ENCODE measurements around the gene CCHCR1. TPM values are rescaled to one million over a fixed set of nuclear protein-coding genes. Genes with fewer than 3 reads are reported as not detected.
A peak's percentile ranks its signal among the peaks of the same experiment; 100 is the strongest.

Gene CCHCR1
- total and polyA plus RNA-seq, 2 of the 13 experiments (the other 11 are each of a cell fraction or from before 2014, with no cell fraction given): 14.6 to 28.2 TPM

GRCh38 chr6:31186052-31186734 lies 28.6 kb upstream of the CCHCR1 start (continued):
- TF ChIP-seq RARA (CRISPR knock-in tag; IDR thresholded peaks at IDR 0.05): peak; percentile 35; the same call in 1 of the 2 replicates
- peak; percentile 41; the same call in 1 of the 2 replicates for TF ChIP-seq ZNF768 (CRISPR knock-in tag; IDR thresholded peaks at IDR 0.05)
- no peak for TF ChIP-seq RFXAP (CRISPR knock-in tag; IDR thresholded peaks at IDR 0.05; ENCODE audit: borderline replicate concordance)
- TF ChIP-seq IRF1 (CRISPR knock-in tag; IDR thresholded peaks at IDR 0.05; ENCODE audit: low read depth): no peak
- peak; percentile 15; the same call in 1 of the 2 replicates for TF ChIP-seq CEBPG (CRISPR knock-in tag; IDR thresholded peaks at IDR 0.05)
- no peak; the same call in 1 of the 2 replicates for TF ChIP-seq HOXA5 (CRISPR knock-in tag; IDR thresholded peaks at IDR 0.05)
- no peak for TF ChIP-seq ZNF34 (CRISPR knock-in tag; IDR thresholded peaks at IDR 0.05; ENCODE audit: borderline replicate concordance)
- TF ChIP-seq NFE2L2 (IDR thresholded peaks at IDR 0.05; ENCODE audit: low read length): no peak
- TF ChIP-seq IKZF1 (IDR thresholded peaks at IDR 0.05): no peak
- peak; percentile 89 for TF ChIP-seq ZNF619 (CRISPR knock-in tag; IDR thresholded peaks at IDR 0.05)
- peak; percentile 76 for TF ChIP-seq PAXIP1 (CRISPR knock-in tag; conservative IDR thresholded peaks at IDR 0.05)
- peak; percentile 24; the same call in 1 of the 2 replicates for TF ChIP-seq FOXP4 (CRISPR knock-in tag; IDR thresholded peaks at IDR 0.05)
- peak; percentile 39; the same call in 1 of the 2 replicates for TF ChIP-seq TGIF2 (CRISPR knock-in tag; IDR thresholded peaks at IDR 0.05)
- peak; percentile 78 for TF ChIP-seq DRAP1 (CRISPR knock-in tag; IDR thresholded peaks at IDR 0.05)
- no peak for TF ChIP-seq RAD51 (IDR thresholded peaks at IDR 0.05; ENCODE audit: borderline replicate concordance)
- TF ChIP-seq MZF1 (CRISPR knock-in tag; IDR thresholded peaks at IDR 0.05; ENCODE audit: borderline replicate concordance): peak; percentile 84; the same call in 1 of the 2 replicates
- 0 out of 2 replicates have a peak, but pooled peaks have one; percentile 50 for TF ChIP-seq E2F1 (CRISPR knock-in tag; IDR thresholded peaks at IDR 0.05)
- TF ChIP-seq YEATS4 (CRISPR knock-in tag; IDR thresholded peaks at IDR 0.05; ENCODE audit: borderline replicate concordance): peak; percentile 71; the same call in 1 of the 2 replicates
- peak; percentile 66 for TF ChIP-seq CREM (IDR thresholded peaks at IDR 0.05)
- TF ChIP-seq CREM (CRISPR knock-in tag; IDR thresholded peaks at IDR 0.05): no peak
- peak; percentile 89 for TF ChIP-seq IRX3 (CRISPR knock-in tag; IDR thresholded peaks at IDR 0.05; ENCODE audit: borderline replicate concordance, low read depth)
- no peak for TF ChIP-seq ZNF597 (CRISPR knock-in tag; IDR thresholded peaks at IDR 0.05)

All from HepG2 (cell line).